ENCODE data around the gene TFF3.

DNA sequence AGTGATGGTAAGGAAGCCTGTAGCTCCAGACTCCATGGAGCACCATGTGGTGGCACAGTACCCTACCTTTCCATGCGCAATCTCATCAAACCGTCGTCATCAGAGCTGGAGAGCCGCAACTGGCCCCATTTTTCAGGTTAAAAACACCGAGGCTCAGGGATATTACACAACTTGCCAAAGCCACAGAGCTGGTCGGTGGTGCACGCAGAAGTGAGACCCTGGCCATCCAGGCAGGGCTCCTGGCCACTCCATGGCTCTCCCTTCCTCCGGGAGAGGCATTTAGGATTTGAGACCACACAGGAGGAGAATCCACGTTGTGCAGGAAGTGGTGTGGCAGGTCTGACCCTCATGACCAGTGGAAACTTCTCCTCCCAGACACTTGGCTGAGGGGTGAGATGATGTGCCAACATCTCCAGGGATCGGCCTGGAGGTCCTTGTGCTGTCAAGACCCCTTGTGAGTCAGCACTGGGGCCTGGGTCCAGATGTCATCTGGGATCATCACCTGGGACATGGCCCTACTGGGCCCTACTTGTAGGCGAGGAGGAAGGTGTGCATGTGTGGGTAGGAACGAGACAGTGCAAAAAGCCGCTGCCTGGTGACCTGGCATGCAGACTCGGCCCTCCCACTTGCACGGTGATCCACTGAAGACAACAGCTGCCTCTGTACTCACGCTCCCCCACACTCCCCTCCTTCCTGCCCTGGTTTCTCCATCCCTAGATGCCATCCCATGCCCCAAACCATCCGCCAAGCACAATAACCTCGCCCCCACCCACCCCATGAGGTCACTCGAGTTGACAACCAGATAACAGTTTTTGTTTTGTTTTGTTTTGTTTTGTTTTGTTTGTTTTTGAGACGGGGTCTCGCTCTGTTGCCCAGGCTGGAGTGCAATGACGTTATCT is 10.4 kb downstream of the TFF3 start:
- TF ChIP-seq CTCF (conservative IDR thresholded peaks at IDR 0.05) (no peak), ZFX (IDR thresholded peaks at IDR 0.05) (no peak)

Measured in C4-2B (cell line).